GM18868 (cell line): ENCODE data around the gene SAMD4A.

Experiments
- ATAC-seq: cut with Tn5 transposase; IDR thresholded peaks from one replicate; pipeline ENCODE4 v1.9.1; 2021; ENCODE audit warnings: mild to moderate bottlenecking, moderate library complexity; ENCODE audit not compliant: unreplicated experiment

The SAMD4A gene

DNA sequence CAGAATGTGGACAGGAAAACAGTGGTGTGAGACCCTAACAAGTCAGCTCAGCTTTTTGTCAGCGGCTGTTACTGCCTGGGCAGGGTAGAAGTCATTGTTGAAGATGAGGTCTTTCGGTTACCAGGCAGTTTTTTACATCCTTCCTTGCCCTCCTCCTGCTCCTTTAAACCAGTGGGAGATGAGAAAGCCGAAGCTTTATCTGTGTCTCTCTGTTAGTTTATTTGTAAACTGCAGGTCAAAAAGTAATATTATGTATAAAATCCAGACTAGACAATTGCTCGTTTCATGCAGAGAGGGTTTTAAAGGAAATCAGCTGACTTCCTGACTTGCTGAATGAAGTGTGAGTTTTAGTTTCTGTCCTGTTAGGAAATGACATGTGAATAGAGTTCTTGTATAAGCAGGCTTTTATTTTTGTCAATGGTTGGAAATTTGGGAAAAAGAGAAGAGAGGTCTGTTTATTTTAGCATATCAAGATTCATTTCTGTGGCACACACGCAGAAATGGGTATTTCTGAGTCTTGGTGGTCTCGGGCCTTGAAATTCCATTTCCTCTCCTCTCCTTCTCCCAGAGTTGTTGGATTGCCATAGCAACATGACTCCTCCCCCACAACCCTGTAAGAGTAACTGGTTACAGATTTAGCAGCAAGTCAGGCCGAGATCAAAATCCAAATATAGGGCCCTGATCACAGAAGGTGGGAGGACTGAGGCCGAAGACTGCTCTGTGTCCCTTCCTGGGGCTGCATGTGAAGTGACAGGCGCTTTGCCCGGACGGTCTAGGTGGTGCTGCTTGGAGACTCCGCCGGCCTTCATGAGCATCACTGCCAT is 60.8 kb downstream of the SAMD4A start:
- peak; percentile 59 for ATAC-seq

DNA sequence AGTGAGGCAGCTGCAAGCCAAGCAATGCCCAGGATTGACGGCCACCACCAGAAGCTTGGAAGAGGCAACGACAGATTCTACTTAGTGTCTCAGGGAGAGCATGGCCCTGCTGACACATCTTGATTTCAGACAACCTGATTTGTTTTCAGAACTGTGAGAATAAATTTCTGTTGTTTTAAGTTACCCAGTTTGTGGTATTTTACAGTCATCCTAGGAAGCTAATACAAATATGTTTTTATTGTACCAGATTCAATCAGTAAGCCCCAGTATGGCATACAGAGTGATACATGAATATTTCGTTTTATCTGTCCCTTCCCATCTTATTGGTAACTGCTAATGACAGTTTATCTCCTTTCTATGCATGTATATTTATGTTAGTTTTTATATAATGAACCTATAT is 62.3 kb downstream of the SAMD4A start:
- no peak for ATAC-seq

DNA sequence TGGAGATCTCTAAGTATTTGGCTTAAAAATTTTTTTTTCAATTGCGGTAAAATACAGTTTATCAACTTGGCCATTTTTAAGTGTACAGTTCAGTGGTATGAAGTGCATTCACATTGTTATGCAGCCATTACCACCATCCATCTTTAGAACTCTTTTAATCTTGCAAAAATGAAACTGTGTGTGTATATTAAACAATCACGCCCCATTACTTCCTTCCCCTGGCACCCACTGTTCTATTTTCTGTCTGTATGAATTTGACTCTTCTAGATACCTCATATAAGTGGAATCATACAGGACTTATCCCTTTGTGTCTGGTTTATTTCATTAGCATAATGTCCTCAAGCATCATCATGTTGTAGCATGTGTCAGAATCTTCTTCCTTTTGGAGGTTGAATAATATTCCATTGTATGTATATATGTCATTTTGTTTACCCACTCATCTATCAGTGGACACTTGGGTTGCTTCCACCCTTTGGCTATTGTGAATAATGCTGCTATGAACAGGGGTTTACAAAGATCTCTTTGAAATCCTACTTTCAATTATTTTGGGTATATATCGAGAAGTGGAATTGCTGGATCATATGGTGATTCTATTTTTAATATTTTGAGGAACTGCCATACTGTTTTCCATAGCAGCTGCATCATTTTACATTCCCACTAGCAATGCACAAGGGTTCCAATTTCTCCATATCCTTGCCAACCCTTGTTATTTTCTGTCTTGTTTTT is 62.9 kb downstream of the SAMD4A start:
- ATAC-seq: no peak

DNA sequence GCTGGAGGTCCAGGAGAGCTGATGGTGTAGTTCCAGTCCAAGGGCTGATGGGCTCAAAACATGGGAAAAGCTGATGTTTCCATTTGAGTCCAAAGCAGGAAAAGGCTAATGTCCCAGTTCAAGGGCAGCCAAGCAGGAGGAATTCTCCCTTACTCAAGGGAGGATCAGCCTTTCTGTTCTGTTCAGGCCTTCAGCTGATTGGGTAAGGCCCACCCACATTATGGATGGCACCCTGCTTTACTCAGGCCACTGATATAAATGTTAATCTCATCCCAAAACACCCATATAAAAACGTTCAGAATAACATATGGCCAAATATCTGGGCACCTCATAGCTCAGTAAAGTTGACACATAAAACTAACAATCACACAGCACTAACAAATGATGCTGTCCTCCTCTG is 64.1 kb downstream of the SAMD4A start:
- ATAC-seq: no peak

DNA sequence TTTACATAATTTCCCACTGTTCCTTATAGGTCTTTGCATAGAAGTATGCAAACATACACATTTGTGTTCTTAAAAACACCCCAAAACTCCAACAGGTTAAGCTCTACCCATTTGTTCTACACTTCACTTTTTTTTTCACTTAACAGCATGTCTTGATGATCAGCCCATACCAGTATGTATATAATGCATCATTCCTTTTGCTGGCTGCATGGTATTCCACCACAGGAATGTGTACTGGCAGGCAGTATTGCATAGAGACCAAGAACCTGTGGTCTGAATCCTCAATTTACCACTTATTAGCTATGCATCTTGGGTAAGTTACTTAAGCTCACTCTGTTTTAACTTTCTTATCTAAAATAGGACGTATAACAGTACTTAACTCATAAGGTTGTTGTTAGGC is 65.5 kb downstream of the SAMD4A start:
- no peak for ATAC-seq

DNA sequence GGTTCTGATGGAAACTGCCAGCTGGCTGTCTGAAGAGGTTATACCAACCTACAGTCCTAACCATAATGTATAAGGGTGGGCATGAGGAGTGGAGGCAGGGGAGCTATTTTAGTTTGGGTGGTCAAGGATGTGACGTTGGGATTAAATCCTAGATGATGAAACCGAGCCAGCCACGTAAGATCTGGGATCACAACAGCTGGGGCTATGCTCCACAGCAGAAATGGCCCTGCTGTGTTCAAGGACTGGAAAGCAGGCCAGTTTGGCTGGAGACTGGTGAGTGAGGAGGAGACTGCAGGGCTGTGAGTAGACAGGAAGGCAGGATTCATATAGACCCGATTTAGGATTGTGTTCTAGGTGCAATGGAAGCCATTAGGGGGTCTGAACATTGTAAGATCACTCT is 66.1 kb downstream of the SAMD4A start:
- ATAC-seq: no peak

DNA sequence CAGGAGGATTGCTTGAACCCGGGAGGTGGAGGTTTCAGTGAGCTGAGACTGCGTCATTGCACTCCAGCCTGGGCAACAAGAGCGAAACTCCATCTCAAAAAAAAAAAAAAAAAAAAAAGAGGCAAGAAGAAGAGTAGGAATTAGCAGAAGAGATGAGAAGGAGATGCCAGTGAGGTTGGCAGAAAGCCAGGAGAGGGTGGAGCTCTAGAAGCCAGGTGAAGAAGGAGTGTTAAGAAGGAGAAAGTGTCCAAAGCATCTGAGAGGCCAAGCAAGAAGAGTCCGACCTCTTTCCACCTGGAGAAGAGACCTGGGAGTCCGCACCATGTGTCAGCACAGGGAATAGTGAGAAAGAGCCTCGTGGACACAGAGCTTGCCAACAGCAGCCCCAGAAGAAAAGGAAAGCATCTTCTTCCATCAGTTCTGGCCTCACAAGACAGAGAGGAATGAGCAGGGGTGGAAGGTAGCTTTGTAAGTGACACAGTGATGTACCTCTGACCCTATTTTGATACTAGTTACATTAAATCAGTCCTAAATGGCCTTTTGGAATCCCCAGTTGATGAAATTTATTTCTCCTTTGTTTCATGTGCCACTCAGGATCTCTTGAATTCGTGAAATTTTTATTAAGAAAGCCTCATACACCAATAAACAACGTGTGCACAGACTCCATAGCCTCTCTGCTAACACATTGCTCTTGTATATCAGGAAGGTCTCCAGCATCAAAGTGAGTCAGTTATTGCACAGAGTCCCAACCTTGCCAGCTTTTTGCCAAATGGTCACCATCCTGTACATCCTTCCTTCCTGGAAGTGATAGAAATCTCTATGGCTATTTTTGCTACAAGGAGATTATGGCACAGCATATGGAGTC is 70.6 kb downstream of the SAMD4A start:
- no peak for ATAC-seq

DNA sequence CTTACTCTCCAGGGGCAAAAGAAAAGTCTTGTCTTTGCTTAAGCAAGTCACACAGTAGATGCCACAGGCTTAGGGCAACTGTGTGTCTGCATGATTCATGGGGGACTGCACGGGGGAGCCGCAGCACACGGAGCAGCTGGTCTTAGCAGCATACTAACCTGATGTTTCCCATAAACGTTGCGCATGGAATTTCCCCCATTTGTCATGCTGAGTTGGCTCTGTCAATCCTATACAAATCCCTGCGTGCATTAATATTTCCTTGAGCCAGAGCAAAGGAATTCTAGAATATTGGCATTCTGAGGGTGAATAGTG is 71.2 kb downstream of the SAMD4A start:
- no peak for ATAC-seq

DNA sequence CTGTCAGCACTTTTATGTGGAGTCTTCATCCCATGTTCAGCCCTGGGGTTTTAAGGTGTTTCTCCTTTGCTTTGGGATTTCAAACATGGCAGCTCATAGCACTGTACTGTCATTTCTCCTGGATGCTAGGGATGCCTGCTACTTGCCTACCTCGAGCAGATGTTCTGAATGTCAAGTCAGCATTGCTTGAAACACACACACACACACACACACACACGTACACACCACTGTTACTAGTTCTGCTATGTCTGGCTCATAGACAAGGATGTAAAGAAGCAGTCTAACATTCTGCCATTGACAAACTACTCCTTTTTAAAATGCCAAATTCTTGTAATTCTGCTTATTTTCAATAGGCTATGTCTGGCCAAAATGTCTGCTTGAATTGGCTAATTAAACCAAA is 72.7 kb downstream of the SAMD4A start:
- no peak for ATAC-seq

DNA sequence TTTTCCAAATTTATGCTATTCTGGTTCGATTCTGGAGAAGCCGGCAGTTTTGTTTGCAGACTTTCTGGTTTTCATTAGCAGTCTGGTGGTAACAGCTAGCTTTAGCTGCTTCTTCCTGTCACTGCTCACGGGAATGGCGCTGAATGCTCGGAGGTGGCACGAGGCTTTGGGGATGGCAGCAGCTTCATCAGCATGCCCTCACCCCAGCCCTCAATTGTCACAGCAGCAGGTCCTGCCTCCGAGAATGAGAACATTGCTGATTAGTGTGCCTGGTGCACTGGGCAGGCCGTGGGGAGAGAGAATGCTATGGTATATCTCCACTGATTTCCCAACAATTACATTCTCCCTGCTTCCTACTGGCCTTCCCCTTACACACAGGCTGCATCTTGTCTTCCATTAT is 73.6 kb downstream of the SAMD4A start:
- ATAC-seq: no peak

DNA sequence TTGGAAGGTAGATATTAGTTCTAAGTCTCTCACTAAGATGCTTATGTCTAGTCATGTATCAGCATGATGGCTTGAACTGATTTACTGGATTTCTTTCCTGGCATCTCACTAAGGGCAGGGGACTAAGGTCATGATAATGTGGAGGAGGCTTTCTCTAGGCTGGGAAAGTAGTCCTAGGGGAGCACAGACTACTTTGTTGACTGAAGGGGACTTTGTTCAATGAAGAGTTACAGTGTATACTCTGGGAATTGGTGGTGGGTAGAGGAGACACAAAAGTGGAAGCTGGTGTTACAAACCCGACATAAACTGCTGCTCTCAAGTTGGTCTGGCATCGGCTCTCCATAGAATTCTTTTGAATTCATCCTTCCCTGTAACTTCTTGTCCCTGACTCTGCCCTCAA is 75.2 kb downstream of the SAMD4A start:
- ATAC-seq: no peak

DNA sequence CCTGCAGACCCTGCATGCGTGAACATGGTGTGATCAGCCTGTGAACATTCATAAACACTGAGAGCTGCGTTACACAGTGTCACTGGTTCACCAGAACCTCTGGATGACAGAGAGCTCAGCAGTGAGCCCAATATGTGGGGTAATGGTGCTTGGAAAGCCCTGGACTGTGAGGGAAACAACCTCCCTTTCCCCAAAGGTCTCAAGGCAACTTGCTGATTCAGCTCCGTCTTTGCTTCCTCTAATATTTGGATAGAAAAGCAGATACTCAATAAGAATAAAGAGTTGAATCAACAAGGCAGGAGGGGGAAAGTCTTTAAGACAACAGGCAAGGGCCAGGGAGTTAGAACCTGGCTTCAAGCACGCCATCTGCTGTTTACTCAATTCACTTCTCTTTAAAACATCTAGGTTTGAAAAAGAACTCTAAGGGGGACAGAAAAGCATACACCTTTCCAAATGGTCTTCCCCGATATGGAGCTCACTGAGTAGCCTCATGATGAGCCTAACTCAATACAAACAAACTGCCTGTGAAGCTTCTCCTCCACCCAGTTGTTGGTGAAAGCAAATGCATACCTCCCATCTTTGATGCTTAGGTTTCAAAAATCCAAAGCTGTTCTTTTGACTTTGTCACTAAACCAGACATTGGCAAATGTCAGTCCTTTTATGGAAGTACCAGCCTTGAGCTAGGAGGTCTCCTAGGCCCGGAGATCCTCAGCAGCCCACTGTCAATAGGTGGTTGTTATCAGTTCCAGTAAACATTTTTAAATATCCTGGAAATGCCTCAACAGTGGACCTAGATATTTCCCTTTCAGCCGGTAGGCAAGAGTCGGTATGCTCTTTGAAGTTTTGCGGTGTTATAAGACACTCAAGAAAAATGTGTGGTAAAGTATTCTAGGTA is 76.1 kb downstream of the SAMD4A start:
- ATAC-seq: no peak

DNA sequence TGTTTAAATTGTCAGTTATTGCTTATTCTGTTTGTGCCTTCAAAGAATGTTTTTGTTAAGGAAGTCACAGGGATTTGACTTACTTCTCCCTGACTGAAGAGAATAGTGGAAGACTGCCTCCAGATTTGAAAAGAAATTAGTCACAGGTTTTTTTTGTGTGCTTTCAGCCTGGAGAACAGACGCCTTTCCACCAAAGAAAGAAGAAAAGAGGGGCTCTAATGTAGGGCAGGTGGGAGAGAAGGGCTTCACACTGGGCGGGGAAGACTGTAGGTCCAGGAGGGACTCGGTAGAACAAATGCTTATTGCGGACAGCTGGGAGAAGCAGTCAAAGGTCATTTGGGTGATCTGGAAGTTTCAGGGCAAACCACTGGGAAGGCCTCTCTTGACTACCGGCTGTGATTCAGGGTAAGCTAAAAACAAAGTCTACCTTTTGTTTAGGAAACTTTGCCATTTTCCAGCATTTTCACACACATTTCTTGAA is 76.8 kb downstream of the SAMD4A start:
- ATAC-seq: no peak

DNA sequence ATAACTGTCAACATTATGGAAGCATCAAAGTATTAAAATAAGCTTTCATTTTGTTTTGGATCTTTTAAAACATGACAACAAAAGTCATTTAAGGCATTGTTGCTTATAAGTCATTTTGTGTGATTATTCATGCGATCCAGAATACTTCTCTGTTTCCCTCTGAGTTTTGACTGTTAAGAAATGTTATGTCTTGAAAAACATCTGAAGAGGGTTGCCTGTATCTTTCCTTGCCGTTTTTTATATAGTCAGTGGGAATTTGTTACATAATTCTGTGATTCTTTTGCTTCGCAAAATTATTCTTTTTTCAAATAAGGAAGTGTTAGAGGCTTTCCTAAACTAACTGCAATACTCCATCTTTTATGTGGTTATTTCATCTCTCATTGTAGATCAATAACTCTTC is 78.7 kb downstream of the SAMD4A start:
- ATAC-seq: no peak

DNA sequence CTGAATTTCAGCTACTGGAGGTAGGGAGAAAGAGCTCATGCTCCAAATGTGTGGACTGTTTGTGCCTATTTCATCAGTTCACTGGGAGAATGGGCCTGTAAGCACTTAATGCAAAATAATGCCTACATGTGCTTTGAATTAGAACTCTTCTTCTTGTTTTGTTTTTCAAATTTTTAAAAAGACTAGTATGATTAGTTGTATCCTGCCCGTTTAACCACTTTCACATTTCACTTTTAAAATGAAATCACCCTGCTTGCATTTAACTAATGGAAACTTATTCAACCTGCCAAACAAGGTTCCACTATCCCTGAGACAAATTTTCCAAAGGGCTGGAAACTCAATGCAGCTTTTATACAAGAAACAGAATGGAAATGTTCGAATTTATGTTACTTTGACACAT is 79.7 kb downstream of the SAMD4A start:
- no peak for ATAC-seq

DNA sequence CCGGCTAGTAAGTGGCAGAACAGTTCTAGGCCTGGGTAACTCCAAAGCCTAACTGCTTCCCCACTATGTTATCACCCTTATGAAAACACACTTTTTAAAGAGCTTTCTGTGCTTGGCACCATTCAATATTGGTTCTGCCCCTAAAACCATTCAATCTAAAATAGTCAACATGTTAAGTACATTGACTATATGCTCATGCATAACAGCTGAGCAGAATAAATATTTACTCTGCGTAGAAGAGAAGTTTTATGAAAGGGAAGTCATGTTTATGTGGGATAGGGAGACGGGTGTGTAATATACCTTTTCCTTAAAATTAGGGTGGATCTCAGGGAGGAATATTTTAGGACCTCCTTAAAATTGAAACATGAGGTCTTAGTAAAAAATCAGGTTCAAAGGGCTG is 80.5 kb downstream of the SAMD4A start:
- ATAC-seq: no peak

DNA sequence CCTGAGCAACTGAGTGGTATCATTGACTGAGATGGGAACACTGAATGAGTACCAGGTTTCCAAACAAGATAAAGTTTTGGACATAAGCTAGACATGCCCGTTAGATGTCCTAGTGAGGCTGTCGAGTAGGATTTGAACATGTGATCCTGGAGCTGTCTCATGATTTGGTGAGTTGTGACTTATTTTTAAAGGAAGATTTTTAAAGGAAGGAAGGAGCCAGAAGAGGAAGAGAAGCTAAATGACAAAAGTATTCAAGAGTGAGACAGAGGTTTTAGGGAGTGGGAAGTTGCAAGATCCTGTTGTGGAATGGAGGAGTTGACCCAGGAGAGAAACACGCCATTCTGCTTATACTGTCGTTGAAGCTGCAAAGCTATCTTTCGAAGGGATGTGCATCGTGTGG is 82.1 kb downstream of the SAMD4A start:
- ATAC-seq: no peak

DNA sequence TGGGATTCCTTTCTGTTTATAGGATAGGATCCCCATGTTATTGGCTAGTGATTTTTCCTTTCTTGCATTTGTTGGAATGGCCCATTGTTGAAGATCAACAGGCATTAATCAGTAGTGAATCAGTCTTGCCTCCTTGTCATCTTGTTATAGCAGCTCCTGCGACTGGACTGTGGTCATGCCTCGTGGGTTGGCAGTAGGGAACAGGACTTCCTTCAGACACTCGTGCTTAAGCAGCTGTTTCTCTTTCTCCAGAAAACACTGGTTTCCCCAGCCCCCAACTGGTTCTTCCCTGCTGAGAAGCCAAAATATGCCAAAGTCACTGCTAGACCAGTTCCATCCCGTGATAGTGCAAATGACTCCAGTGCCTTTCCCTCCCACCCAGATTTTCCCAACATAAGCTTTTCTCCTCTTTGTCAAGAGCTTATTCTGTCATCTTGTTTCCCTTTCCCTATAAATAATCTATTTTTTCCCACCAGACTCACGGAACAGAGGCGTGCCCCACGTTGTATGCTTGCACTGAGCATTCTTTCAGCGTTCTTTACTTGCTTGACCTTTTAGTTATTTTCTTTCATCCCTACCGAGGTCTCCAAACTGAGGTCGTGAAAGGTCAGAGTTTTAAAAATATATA is 83.5 kb downstream of the SAMD4A start:
- no peak for ATAC-seq

DNA sequence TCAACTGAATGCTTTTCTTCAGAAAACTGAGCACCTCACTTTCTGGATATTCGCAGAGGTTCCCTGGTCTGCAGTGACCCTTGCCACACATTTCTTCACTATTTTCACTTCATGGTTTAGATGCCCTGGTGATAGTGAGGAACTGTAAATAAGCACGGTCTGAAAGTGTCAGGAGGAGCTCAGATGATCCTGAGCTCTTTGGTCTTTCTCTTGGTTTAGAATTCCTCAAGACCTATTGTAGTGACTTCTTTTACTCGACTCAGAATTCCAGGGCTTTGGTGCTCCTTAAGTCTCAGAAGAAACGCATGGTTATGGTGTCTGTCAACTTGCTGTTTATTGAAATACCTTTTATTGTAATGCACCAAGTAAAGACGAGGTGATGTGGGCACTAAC is 84.0 kb downstream of the SAMD4A start:
- no peak for ATAC-seq

DNA sequence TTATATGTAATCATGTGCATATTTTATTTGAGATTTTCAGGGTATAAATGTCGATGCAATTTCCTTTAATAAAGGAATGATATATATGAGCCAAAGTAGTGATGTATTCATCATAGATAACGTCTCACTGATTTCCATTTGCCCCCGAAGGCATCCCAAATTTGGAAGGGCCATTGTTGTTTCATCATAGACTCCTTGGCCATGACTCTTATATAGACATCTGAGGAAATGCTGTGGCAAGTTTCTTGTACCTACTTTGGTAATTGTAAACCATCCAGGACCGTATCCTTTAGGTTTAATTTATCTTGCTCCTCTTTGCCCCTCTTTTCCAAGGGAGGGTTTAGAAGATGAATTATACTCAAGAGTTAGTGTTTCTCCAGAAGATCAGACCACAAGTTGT is 84.7 kb downstream of the SAMD4A start:
- no peak for ATAC-seq
